ENCODE measurements around the gene ERFE. TPM values are rescaled to one million over a fixed set of nuclear protein-coding genes. Genes with fewer than 3 reads are reported as not detected.

ERFE gene
- total RNA-seq, 1 experiment from 2014 or later = 4.5 TPM

DNA sequence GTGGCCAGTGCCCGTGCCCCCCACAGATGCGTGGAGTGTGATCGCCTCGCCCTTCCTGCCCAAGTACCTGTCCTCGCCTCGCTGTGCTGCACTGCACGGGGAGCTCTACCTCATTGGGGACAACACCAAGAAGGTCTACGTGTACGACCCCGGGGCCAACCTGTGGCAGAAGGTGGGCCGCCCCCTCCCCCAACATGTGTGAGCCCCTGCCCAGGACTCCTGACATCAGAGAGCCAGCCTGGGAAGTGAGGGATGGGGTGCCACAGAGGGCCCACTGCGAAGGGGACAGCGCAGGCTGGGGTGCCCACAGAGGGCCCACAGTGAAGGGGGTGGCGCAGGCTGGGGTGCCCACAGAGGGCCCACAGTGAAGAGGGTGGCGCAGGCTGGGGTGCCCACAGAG, 9.8 kb upstream of the ERFE start (continued):
- TF ChIP-seq, protein P1, sequence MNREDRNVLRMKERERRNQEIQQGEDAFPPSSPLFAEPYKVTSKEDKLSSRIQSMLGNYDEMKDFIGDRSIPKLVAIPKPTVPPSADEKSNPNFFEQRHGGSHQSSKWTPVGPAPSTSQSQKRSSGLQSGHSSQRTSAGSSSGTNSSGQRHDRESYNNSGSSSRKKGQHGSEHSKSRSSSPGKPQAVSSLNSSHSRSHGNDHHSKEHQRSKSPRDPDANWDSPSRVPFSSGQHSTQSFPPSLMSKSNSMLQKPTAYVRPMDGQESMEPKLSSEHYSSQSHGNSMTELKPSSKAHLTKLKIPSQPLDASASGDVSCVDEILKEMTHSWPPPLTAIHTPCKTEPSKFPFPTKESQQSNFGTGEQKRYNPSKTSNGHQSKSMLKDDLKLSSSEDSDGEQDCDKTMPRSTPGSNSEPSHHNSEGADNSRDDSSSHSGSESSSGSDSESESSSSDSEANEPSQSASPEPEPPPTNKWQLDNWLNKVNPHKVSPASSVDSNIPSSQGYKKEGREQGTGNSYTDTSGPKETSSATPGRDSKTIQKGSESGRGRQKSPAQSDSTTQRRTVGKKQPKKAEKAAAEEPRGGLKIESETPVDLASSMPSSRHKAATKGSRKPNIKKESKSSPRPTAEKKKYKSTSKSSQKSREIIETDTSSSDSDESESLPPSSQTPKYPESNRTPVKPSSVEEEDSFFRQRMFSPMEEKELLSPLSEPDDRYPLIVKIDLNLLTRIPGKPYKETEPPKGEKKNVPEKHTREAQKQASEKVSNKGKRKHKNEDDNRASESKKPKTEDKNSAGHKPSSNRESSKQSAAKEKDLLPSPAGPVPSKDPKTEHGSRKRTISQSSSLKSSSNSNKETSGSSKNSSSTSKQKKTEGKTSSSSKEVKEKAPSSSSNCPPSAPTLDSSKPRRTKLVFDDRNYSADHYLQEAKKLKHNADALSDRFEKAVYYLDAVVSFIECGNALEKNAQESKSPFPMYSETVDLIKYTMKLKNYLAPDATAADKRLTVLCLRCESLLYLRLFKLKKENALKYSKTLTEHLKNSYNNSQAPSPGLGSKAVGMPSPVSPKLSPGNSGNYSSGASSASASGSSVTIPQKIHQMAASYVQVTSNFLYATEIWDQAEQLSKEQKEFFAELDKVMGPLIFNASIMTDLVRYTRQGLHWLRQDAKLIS (CRISPR knock-in tag; IDR thresholded peaks at IDR 0.05; ENCODE audit: borderline replicate concordance) = no peak
- TF ChIP-seq, protein P2, sequence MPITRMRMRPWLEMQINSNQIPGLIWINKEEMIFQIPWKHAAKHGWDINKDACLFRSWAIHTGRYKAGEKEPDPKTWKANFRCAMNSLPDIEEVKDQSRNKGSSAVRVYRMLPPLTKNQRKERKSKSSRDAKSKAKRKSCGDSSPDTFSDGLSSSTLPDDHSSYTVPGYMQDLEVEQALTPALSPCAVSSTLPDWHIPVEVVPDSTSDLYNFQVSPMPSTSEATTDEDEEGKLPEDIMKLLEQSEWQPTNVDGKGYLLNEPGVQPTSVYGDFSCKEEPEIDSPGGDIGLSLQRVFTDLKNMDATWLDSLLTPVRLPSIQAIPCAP (CRISPR knock-in tag; IDR thresholded peaks at IDR 0.05) = no peak

DNA sequence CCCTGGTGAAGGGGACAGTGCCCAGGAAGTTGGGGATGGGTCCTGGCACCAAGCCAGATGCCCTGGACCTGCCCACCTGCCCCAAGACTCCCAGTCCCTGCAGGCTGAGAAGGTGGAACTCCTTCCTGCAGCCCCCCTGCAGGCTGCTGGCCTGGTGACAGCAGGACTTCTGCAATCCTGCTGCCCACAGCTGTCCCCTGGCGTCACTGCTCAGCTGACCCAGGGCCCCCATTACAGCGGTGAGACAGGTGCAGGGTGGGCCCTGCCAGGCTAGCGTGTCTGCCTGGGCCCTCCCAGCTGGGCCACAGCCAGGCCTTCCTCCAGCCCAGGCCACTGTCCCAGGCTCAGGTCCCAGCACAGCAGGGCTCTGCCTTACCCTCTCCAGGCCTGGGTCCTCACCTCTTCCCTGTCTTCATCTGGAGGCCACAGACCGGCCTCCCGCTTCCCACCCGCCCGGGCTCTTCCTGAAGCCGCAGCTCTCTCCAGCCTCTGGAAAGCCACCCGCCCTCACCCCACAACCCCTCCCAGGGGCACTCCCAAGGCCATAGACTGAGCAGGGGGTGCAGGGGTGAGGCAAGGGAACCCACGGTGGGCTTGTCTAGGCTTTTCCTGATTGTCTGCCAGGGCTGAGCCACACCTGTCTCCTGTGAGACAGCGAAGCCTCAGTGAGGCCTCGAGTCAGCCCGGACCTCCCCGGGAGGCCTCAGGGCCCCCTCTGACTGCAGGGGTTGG, 8.8 kb upstream of the ERFE start:
- Mint-ChIP-seq H3K4me3 (no peak overlapping the region), H3K27ac (no peak overlapping the region), H3K27me3 (ENCODE audit: low read depth) (no peaks in the 10 kb centered on the region), H3K4me1 (0 out of 2 replicates have a peak, but pooled peaks cover 4% of the 10 kb centered on the region), H3K36me3 (no peaks in the 10 kb centered on the region), H3K9me3 (peaks cover 8% of the 10 kb centered on the region)
- TF ChIP-seq ZNF423 (CRISPR knock-in tag; IDR thresholded peaks at IDR 0.05) = no peak
- TF ChIP-seq PRRX2 (CRISPR knock-in tag; IDR thresholded peaks at IDR 0.05) = no peak
- no peak for TF ChIP-seq NFATC4 (CRISPR knock-in tag; IDR thresholded peaks at IDR 0.05)
- TF ChIP-seq SMAD4 (CRISPR knock-in tag; IDR thresholded peaks at IDR 0.05) = no peak
- TF ChIP-seq, protein P3, sequence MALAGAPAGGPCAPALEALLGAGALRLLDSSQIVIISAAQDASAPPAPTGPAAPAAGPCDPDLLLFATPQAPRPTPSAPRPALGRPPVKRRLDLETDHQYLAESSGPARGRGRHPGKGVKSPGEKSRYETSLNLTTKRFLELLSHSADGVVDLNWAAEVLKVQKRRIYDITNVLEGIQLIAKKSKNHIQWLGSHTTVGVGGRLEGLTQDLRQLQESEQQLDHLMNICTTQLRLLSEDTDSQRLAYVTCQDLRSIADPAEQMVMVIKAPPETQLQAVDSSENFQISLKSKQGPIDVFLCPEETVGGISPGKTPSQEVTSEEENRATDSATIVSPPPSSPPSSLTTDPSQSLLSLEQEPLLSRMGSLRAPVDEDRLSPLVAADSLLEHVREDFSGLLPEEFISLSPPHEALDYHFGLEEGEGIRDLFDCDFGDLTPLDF (CRISPR knock-in tag; IDR thresholded peaks at IDR 0.05) = no peak
- TF ChIP-seq, protein P4, sequence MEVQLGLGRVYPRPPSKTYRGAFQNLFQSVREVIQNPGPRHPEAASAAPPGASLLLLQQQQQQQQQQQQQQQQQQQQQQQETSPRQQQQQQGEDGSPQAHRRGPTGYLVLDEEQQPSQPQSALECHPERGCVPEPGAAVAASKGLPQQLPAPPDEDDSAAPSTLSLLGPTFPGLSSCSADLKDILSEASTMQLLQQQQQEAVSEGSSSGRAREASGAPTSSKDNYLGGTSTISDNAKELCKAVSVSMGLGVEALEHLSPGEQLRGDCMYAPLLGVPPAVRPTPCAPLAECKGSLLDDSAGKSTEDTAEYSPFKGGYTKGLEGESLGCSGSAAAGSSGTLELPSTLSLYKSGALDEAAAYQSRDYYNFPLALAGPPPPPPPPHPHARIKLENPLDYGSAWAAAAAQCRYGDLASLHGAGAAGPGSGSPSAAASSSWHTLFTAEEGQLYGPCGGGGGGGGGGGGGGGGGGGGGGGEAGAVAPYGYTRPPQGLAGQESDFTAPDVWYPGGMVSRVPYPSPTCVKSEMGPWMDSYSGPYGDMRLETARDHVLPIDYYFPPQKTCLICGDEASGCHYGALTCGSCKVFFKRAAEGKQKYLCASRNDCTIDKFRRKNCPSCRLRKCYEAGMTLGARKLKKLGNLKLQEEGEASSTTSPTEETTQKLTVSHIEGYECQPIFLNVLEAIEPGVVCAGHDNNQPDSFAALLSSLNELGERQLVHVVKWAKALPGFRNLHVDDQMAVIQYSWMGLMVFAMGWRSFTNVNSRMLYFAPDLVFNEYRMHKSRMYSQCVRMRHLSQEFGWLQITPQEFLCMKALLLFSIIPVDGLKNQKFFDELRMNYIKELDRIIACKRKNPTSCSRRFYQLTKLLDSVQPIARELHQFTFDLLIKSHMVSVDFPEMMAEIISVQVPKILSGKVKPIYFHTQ (CRISPR knock-in tag; IDR thresholded peaks at IDR 0.05) = no peak
- TF ChIP-seq ZNF671 (CRISPR knock-in tag; IDR thresholded peaks at IDR 0.05) = no peak
- TF ChIP-seq ZNF416 (CRISPR knock-in tag; IDR thresholded peaks at IDR 0.05) = no peak
- TF ChIP-seq TP53 (CRISPR knock-in tag; IDR thresholded peaks at IDR 0.05) = no peak
- TF ChIP-seq, protein P5, sequence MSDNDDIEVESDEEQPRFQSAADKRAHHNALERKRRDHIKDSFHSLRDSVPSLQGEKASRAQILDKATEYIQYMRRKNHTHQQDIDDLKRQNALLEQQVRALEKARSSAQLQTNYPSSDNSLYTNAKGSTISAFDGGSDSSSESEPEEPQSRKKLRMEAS (CRISPR knock-in tag; IDR thresholded peaks at IDR 0.05) = no peak
- TF ChIP-seq, protein P6, sequence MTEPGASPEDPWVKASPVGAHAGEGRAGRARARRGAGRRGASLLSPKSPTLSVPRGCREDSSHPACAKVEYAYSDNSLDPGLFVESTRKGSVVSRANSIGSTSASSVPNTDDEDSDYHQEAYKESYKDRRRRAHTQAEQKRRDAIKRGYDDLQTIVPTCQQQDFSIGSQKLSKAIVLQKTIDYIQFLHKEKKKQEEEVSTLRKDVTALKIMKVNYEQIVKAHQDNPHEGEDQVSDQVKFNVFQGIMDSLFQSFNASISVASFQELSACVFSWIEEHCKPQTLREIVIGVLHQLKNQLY (CRISPR knock-in tag; IDR thresholded peaks at IDR 0.05) = no peak
- no peak for TF ChIP-seq OVOL2 (CRISPR knock-in tag; IDR thresholded peaks at IDR 0.05; ENCODE audit: borderline replicate concordance)
- TF ChIP-seq, protein P7, sequence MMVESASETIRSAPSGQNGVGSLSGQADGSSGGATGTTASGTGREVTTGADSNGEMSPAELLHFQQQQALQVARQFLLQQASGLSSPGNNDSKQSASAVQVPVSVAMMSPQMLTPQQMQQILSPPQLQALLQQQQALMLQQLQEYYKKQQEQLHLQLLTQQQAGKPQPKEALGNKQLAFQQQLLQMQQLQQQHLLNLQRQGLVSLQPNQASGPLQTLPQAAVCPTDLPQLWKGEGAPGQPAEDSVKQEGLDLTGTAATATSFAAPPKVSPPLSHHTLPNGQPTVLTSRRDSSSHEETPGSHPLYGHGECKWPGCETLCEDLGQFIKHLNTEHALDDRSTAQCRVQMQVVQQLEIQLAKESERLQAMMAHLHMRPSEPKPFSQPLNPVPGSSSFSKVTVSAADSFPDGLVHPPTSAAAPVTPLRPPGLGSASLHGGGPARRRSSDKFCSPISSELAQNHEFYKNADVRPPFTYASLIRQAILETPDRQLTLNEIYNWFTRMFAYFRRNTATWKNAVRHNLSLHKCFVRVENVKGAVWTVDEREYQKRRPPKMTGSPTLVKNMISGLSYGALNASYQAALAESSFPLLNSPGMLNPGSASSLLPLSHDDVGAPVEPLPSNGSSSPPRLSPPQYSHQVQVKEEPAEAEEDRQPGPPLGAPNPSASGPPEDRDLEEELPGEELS (CRISPR knock-in tag; IDR thresholded peaks at IDR 0.05) = no peak
- TF ChIP-seq EMX1 (CRISPR knock-in tag; IDR thresholded peaks at IDR 0.05) = no peak
- TF ChIP-seq ETV6 (CRISPR knock-in tag; IDR thresholded peaks at IDR 0.05) = no peak
- TF ChIP-seq ZNF219 (CRISPR knock-in tag; IDR thresholded peaks at IDR 0.05; ENCODE audit: borderline replicate concordance) = no peak
- TF ChIP-seq, protein P2 (CRISPR knock-in tag; IDR thresholded peaks at IDR 0.05) = no peak
- no peak for TF ChIP-seq ZNF317 (CRISPR knock-in tag; IDR thresholded peaks at IDR 0.05; ENCODE audit: borderline replicate concordance, low read depth)
- no peak for TF ChIP-seq SOX15 (CRISPR knock-in tag; IDR thresholded peaks at IDR 0.05)
- TF ChIP-seq, protein P8, sequence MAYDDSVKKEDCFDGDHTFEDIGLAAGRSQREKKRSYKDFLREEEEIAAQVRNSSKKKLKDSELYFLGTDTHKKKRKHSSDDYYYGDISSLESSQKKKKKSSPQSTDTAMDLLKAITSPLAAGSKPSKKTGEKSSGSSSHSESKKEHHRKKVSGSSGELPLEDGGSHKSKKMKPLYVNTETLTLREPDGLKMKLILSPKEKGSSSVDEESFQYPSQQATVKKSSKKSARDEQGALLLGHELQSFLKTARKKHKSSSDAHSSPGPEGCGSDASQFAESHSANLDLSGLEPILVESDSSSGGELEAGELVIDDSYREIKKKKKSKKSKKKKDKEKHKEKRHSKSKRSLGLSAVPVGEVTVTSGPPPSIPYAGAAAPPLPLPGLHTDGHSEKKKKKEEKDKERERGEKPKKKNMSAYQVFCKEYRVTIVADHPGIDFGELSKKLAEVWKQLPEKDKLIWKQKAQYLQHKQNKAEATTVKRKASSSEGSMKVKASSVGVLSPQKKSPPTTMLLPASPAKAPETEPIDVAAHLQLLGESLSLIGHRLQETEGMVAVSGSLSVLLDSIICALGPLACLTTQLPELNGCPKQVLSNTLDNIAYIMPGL (CRISPR knock-in tag; IDR thresholded peaks at IDR 0.05) = no peak
- ChIA-PET CTCF (interaction anchor here (0.6 to 5.8 kb wide), 2 partner anchors 10 to 180 kb away, joined by 3 to 36 read pairs; no protein-coding TSS in a partner anchor), POLR2A (no interaction called here)
- no peak for DNase-seq (ENCODE audit: low spot score)
- no peak for ATAC-seq

All from WTC11 (cell line).